Fibroblast of lung (primary cell): ENCODE measurements around the gene CALN1.

Experiments used
- EZH2 ChIP-seq: IDR thresholded peaks from 2 replicates; pipeline ENCODE4 v1.5.1; 2012; ENCODE audit warnings: low read length, control low read depth, mild to moderate bottlenecking; ENCODE audit errors: missing control alignments
- TF ChIP-seq, protein P1 (sequence below), 2 donors: IDR thresholded peaks in 1 of 2; conservative IDR thresholded peaks in 1 of 2; 1 replicate in 1 of 2; 2 replicates in 1 of 2; pipeline ENCODE4 v1.5.1; 2011 to 2012; ENCODE audit warnings: low read length in 2 of 2, control low read depth in 1 of 2, inconsistent platforms in 1 of 2, low read depth in 1 of 2, mild to moderate bottlenecking in 1 of 2

DNA sequence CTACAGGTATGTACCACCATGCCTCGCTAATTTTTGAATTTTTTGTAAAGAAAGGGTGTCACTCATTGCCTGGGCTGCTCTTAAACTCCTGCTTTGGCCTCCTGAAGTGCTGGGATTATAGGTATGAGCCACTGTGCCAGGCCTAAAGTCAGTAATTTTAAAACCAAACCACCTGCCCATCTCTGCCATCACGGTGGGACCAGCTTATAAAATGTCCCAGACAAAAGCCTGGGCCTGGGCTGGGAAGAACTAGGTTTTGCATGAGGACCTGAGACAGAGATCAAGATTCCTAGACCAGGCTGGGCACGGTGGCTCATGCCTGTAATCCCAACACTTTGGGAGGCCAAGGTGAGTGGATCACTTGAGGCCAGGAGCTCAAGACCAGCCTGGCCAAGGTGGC is 395.6 kb downstream of the CALN1 start:
- TF ChIP-seq, protein P1, sequence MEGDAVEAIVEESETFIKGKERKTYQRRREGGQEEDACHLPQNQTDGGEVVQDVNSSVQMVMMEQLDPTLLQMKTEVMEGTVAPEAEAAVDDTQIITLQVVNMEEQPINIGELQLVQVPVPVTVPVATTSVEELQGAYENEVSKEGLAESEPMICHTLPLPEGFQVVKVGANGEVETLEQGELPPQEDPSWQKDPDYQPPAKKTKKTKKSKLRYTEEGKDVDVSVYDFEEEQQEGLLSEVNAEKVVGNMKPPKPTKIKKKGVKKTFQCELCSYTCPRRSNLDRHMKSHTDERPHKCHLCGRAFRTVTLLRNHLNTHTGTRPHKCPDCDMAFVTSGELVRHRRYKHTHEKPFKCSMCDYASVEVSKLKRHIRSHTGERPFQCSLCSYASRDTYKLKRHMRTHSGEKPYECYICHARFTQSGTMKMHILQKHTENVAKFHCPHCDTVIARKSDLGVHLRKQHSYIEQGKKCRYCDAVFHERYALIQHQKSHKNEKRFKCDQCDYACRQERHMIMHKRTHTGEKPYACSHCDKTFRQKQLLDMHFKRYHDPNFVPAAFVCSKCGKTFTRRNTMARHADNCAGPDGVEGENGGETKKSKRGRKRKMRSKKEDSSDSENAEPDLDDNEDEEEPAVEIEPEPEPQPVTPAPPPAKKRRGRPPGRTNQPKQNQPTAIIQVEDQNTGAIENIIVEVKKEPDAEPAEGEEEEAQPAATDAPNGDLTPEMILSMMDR (conservative IDR thresholded peaks at IDR 0.05 in 1 of 2, IDR thresholded peaks at IDR 0.05 in 1 of 2; ENCODE audit: low read depth in 1 of 2, low read length in 2 of 2) = no peak
- no peak for TF ChIP-seq EZH2
